ENCODE data around the gene INPP5D. TPM values are rescaled to one million over a fixed set of nuclear protein-coding genes. Genes with fewer than 3 reads are reported as not detected.
"Not testable (repeated sequence)": the region's sequence is repeated elsewhere in the genome, so short reads cannot be mapped to it uniquely, and the experiment has no call there.

Gene INPP5D
- total and polyA plus RNA-seq, 2 donors (not counting 3 experiments of a cell fraction or from before 2014, with no cell fraction given): 13.9 to 46.6 TPM

DNA sequence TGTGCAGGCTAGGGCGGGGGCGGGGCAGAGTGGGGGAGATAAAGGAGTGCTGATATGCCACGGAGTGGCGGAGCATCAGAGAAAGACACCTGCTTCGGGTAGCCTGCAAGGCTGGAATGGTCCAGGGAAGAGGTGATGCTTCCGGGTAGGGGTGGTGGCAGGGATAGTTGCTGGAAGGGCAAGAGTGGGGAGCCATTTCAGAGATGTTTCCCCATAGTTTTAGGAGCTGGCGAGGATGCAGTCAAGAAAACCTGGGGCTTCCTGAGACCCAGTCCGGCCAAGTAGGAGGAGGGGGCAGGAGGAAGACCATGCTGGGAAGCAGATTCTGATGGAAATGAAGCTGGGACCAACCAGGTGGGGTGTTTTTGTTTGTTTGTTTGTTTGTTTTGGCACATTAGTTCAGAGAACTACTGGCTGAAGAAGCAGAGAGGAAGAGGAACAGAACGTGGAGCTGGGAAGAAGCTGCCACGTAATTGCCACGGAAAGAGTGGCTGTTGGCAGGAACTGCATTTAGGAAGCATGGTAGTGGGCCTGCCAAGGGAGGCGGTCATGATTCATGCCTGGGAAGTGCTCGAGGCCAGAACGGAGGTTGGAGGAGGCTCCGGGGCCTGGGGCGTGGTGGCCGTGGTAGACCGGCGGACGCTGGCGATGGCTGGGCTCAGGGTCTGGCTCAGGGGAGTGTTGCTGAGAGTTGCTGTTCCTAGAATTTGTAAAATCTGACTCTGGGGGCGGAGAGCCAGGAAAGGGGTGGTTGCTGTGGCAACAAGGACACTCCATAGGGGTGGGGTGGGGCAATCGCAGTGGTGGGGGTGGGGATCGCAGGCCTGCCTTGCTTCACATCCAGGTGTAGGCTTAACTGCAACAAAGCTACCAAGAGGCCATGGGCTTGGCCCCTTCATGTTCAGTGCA, 8.6 kb upstream of the INPP5D start:
- no peaks in the 10 kb centered on the region for H4K20me1 ChIP-seq (replicated peaks; ENCODE audit: control insufficient read depth, extremely low read depth, insufficient read depth, low read length)
- BruUV-seq (replicated peaks): no TSS peak
- no peak overlapping the region for H3K4me2 ChIP-seq (ENCODE audit: insufficient read depth, low read length)
- dilution Hi-C loops (cut with MboI; ENCODE audit: extremely low pct_ligation_motif_present, low sequenced_read_pairs) (no loop called here), intact Hi-C loops (cut with micrococcal nuclease) (loop anchor here (1.0 to 10.0 kb wide), 4 partner anchors 9 to 447 kb away; partner anchors contain the start of genes ATG16L1 and INPP5D)
- ChIA-PET POLR2A (interaction anchor here (1.8 kb wide), 1 partner anchor 9 kb away, joined by 7 read pairs; the partner anchor contains the start of gene INPP5D), CTCF (interaction anchor here (0.6 to 1.8 kb wide), 7 partner anchors 9 to 199 kb away, joined by 3 to 17 read pairs (median 4); partner anchors contain the start of gene INPP5D)
- no peaks in the 10 kb centered on the region for H3K36me3 ChIP-seq (ENCODE audit: control insufficient read depth in 2 of 2, extremely low read depth in 1 of 2, insufficient read depth in 2 of 2, low read length in 2 of 2)
- no peaks in the 10 kb centered on the region for H3K9me3 ChIP-seq (replicated peaks; ENCODE audit: control insufficient read depth, insufficient read depth, low read length)
- no peaks in the 10 kb centered on the region for H3K79me2 ChIP-seq (ENCODE audit: control insufficient read depth, insufficient read depth, low read length)
- H3K4me3 ChIP-seq (replicated peaks in 1 of 3; ENCODE audit: insufficient read depth in 1 of 3, low read depth in 1 of 3, low read length in 3 of 3): no peak overlapping the region
- H3K9ac ChIP-seq (replicated peaks; ENCODE audit: extremely low read depth, insufficient read depth, low read length): no peak overlapping the region
- peaks cover 4% of the 10 kb centered on the region for H3K4me1 ChIP-seq (ENCODE audit: control insufficient read depth, extremely low read depth, insufficient read depth, low read length)
- TF ChIP-seq GATA2 (IDR thresholded peaks at IDR 0.05; ENCODE audit: insufficient read depth, insufficient read length, low read depth, low read length): no peak
- TF ChIP-seq, protein P1, sequence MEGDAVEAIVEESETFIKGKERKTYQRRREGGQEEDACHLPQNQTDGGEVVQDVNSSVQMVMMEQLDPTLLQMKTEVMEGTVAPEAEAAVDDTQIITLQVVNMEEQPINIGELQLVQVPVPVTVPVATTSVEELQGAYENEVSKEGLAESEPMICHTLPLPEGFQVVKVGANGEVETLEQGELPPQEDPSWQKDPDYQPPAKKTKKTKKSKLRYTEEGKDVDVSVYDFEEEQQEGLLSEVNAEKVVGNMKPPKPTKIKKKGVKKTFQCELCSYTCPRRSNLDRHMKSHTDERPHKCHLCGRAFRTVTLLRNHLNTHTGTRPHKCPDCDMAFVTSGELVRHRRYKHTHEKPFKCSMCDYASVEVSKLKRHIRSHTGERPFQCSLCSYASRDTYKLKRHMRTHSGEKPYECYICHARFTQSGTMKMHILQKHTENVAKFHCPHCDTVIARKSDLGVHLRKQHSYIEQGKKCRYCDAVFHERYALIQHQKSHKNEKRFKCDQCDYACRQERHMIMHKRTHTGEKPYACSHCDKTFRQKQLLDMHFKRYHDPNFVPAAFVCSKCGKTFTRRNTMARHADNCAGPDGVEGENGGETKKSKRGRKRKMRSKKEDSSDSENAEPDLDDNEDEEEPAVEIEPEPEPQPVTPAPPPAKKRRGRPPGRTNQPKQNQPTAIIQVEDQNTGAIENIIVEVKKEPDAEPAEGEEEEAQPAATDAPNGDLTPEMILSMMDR (IDR thresholded peaks at IDR 0.05; ENCODE audit: extremely low read depth in 1 of 2, insufficient read depth in 1 of 2, low read depth in 1 of 2, low read length in 2 of 2): no peak
- TF ChIP-seq EZH2 (IDR thresholded peaks at IDR 0.05; ENCODE audit: borderline replicate concordance, low read depth, low read length, severe bottlenecking): no peak
- TF ChIP-seq POLR2A (IDR thresholded peaks at IDR 0.05; ENCODE audit: low read depth, low read length): no peak
- peak; percentile 75 for TF ChIP-seq POLR2AphosphoS5 (IDR thresholded peaks at IDR 0.05; ENCODE audit: insufficient read depth, low read depth, low read length)
- peak; percentile 37 for TF ChIP-seq JUN (IDR thresholded peaks at IDR 0.05; ENCODE audit: borderline replicate concordance, insufficient read depth, insufficient read length, low read depth)
- TF ChIP-seq FOS (IDR thresholded peaks at IDR 0.05; ENCODE audit: borderline replicate concordance, insufficient read depth, low read length): peak; percentile 82
- TF ChIP-seq MYC (IDR thresholded peaks at IDR 0.05; ENCODE audit: low read depth, low read length): peak; percentile 27
- TF ChIP-seq, protein P2, sequence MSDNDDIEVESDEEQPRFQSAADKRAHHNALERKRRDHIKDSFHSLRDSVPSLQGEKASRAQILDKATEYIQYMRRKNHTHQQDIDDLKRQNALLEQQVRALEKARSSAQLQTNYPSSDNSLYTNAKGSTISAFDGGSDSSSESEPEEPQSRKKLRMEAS (IDR thresholded peaks at IDR 0.05; ENCODE audit: insufficient read depth, insufficient read length): peak; percentile 34
- FAIRE-seq: peak; percentile 95
- H3K9me1 ChIP-seq (replicated peaks; ENCODE audit: control insufficient read depth, extremely low read depth, insufficient read depth, low read length): no peaks in the 10 kb centered on the region
- peak overlapping the region; percentile 13 for H2AFZ ChIP-seq (ENCODE audit: low read depth, low read length)
- H3K27me3 ChIP-seq (ENCODE audit: control insufficient read depth in 2 of 2, insufficient read depth in 2 of 2, low read length in 2 of 2): no peaks in the 10 kb centered on the region
- H3K27ac ChIP-seq (ENCODE audit: insufficient read depth, low read depth, low read length): no peak overlapping the region
- DNase-seq (ENCODE audit: low read depth, low spot score): peak; percentile 89

DNA sequence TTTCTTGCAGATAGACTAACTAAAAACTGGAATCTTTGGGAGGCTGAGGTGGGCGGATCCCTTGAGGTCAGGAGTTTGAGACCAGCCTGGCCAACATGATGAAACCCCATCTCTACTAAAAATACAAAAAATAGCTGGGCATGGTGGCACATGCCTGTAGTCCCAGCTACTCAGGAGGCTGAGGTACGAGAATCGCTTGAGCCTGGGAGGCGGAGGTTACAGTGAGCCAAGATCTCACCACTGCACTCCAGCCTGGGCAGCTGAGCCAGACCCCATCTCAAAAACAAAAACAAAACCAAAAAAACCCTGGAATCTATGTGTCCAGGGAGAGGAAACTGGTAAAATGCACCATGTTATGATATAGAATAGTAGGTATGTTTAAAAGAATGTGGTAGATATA, 7.6 kb upstream of the INPP5D start:
- not testable (repeated sequence) for H2AFZ ChIP-seq (ENCODE audit: low read depth, low read length)

More for the DNA sequence above, 7.6 kb upstream of the INPP5D start:
- H4K20me1 ChIP-seq (replicated peaks; ENCODE audit: control insufficient read depth, extremely low read depth, insufficient read depth, low read length); H3K9ac ChIP-seq (replicated peaks; ENCODE audit: extremely low read depth, insufficient read depth, low read length); H3K4me1 ChIP-seq (ENCODE audit: control insufficient read depth, extremely low read depth, insufficient read depth, low read length); H3K9me3 ChIP-seq (replicated peaks; ENCODE audit: control insufficient read depth, insufficient read depth, low read length); BruUV-seq (replicated peaks); H3K27me3 ChIP-seq (ENCODE audit: control insufficient read depth in 2 of 2, insufficient read depth in 2 of 2, low read length in 2 of 2); H3K9me1 ChIP-seq (replicated peaks; ENCODE audit: control insufficient read depth, extremely low read depth, insufficient read depth, low read length); H3K36me3 ChIP-seq (ENCODE audit: control insufficient read depth in 2 of 2, extremely low read depth in 1 of 2, insufficient read depth in 2 of 2, low read length in 2 of 2); H3K27ac ChIP-seq (ENCODE audit: insufficient read depth, low read depth, low read length); dilution Hi-C loops (cut with MboI; ENCODE audit: extremely low pct_ligation_motif_present, low sequenced_read_pairs); H3K79me2 ChIP-seq (ENCODE audit: control insufficient read depth, insufficient read depth, low read length); FAIRE-seq; H3K4me2 ChIP-seq (ENCODE audit: insufficient read depth, low read length); H3K4me3 ChIP-seq (replicated peaks in 1 of 3; ENCODE audit: insufficient read depth in 1 of 3, low read depth in 1 of 3, low read length in 3 of 3); DNase-seq (ENCODE audit: low read depth, low spot score): not testable (repeated sequence)
- POLR2A ChIA-PET: interaction anchor here (1.8 kb wide), 1 partner anchor 8 kb away, joined by 7 read pairs; the partner anchor contains the start of gene INPP5D
- CTCF ChIA-PET: interaction anchor here (0.6 to 2.5 kb wide), 11 partner anchors 8 to 200 kb away, joined by 3 to 17 read pairs (median 5); partner anchors contain the start of gene INPP5D
- intact Hi-C loops (cut with micrococcal nuclease): loop anchor here (2.0 to 10.0 kb wide), 3 partner anchors 168 to 448 kb away; partner anchors contain the start of gene ATG16L1

Data from endothelial cell of umbilical vein (primary cell).